IgD-negative memory B cell (primary cell): ENCODE data around the gene PCK1. TPM values are rescaled to one million over a fixed set of nuclear protein-coding genes. Genes with fewer than 3 reads are reported as not detected.
A peak's percentile ranks its signal among the peaks of the same experiment; 100 is the strongest.

Experiments
- H3K27ac Mint-ChIP-seq, 3 donors: one replicate each; pipeline ENCODE4 v1.8.0; 2020 to 2022; ENCODE audit warnings: mild to moderate bottlenecking in 3 of 3, mixed read lengths in 3 of 3, moderate library complexity in 1 of 3
- H3K27me3 Mint-ChIP-seq: one replicate; pipeline ENCODE4 v1.8.0; 2021; ENCODE audit warnings: mixed read lengths
- H3K36me3 Mint-ChIP-seq: one replicate; pipeline ENCODE4 v1.8.0; 2020; ENCODE audit warnings: mild to moderate bottlenecking, mixed read lengths
- H3K4me1 Mint-ChIP-seq, 3 donors: one replicate each; pipeline ENCODE4 v1.8.0; 2020 to 2022; ENCODE audit warnings: mixed read lengths in 3 of 3, mild to moderate bottlenecking in 1 of 3
- H3K4me3 Mint-ChIP-seq, 4 donors: one replicate each; pipeline ENCODE4 v1.8.0; 2020 to 2022; ENCODE audit warnings: mild to moderate bottlenecking in 4 of 4, mixed read lengths in 4 of 4, moderate library complexity in 3 of 4
- H3K9me3 Mint-ChIP-seq, 3 donors: one replicate each; pipeline ENCODE4 v1.8.0; 2020 to 2021; ENCODE audit warnings: mixed read lengths in 3 of 3, mild to moderate bottlenecking in 1 of 3
- polyA plus RNA-seq: library from polyadenylated mRNA; unstranded; fragments of 300-500 nt; fragmentation: Illumina TruSeq; gene quantifications from one replicate; pipeline ENCODE4 v1.2.3, GENCODE V29; 2021

PCK1 gene
- polyA plus RNA-seq, 1 donor from 2014 or later = not detected

- no peaks in the 10 kb centered on the region for H3K36me3 Mint-ChIP-seq
- H3K27ac Mint-ChIP-seq = no peak overlapping the region
- peaks cover 48% of the 10 kb centered on the region for H3K27me3 Mint-ChIP-seq
- H3K4me1 Mint-ChIP-seq = peaks cover 0 to 1% (median 0%) of the 10 kb centered on the region in 3 donors
- H3K4me3 Mint-ChIP-seq = peak overlapping the region in 1 of 4 donors; percentile 80
- H3K9me3 Mint-ChIP-seq = peaks cover 0 to 9% (median 2%) of the 10 kb centered on the region in 3 donors
Measured at GRCh38 chr20:57584768-57585461, 24.0 kb downstream of the PCK1 start.

GRCh38 chr20:57585466-57586213 is 24.7 kb downstream of the PCK1 start:
- H3K27ac Mint-ChIP-seq = no peak overlapping the region
- peak overlapping the region in 1 of 4 donors; percentile 63 for H3K4me3 Mint-ChIP-seq
- H3K36me3 Mint-ChIP-seq = no peaks in the 10 kb centered on the region
- H3K9me3 Mint-ChIP-seq = peaks cover 0 to 9% (median 2%) of the 10 kb centered on the region in 3 donors
- peaks cover 0 to 1% (median 0%) of the 10 kb centered on the region in 3 donors for H3K4me1 Mint-ChIP-seq
- H3K27me3 Mint-ChIP-seq = peaks cover 41% of the 10 kb centered on the region

GRCh38 chr20:57586370-57586793 is 25.5 kb downstream of the PCK1 start:
- H3K9me3 Mint-ChIP-seq = peaks cover 0 to 9% (median 2%) of the 10 kb centered on the region in 3 donors
- H3K27ac Mint-ChIP-seq = no peak overlapping the region
- peaks cover 0 to 4% (median 0%) of the 10 kb centered on the region in 3 donors for H3K4me1 Mint-ChIP-seq
- H3K27me3 Mint-ChIP-seq = peaks cover 38% of the 10 kb centered on the region
- H3K36me3 Mint-ChIP-seq = no peaks in the 10 kb centered on the region
- no peak overlapping the region for H3K4me3 Mint-ChIP-seq

GRCh38 chr20:57586943-57587277 is 26.0 kb downstream of the PCK1 start:
- no peak overlapping the region for H3K4me3 Mint-ChIP-seq
- H3K4me1 Mint-ChIP-seq = peaks cover 0 to 4% (median 0%) of the 10 kb centered on the region in 3 donors
- H3K9me3 Mint-ChIP-seq = peaks cover 0 to 9% (median 2%) of the 10 kb centered on the region in 3 donors
- H3K27me3 Mint-ChIP-seq = peaks cover 37% of the 10 kb centered on the region
- no peaks in the 10 kb centered on the region for H3K36me3 Mint-ChIP-seq
- no peak overlapping the region for H3K27ac Mint-ChIP-seq

GRCh38 chr20:57587278-57587988 is 26.5 kb downstream of the PCK1 start:
- Mint-ChIP-seq H3K27ac (no peak overlapping the region), H3K36me3 (no peaks in the 10 kb centered on the region), H3K27me3 (peaks cover 32% of the 10 kb centered on the region), H3K9me3 (peaks cover 0 to 9% (median 2%) of the 10 kb centered on the region in 3 donors), H3K4me3 (no peak overlapping the region), H3K4me1 (peaks cover 0 to 4% (median 0%) of the 10 kb centered on the region in 3 donors)

- H3K27ac Mint-ChIP-seq = no peak overlapping the region
- peaks cover 0 to 4% (median 0%) of the 10 kb centered on the region in 3 donors for H3K4me1 Mint-ChIP-seq
- peaks cover 0 to 9% (median 2%) of the 10 kb centered on the region in 3 donors for H3K9me3 Mint-ChIP-seq
- peaks cover 29% of the 10 kb centered on the region for H3K27me3 Mint-ChIP-seq
- no peaks in the 10 kb centered on the region for H3K36me3 Mint-ChIP-seq
- no peak overlapping the region for H3K4me3 Mint-ChIP-seq
Measured at GRCh38 chr20:57587989-57588377, 27.1 kb downstream of the PCK1 start.

GRCh38 chr20:57588596-57588995 is 27.7 kb downstream of the PCK1 start:
- H3K36me3 Mint-ChIP-seq = no peaks in the 10 kb centered on the region
- peaks cover 0 to 9% (median 2%) of the 10 kb centered on the region in 3 donors for H3K9me3 Mint-ChIP-seq
- H3K4me3 Mint-ChIP-seq = no peak overlapping the region
- peaks cover 0 to 8% (median 4%) of the 10 kb centered on the region in 3 donors for H3K4me1 Mint-ChIP-seq
- no peak overlapping the region for H3K27ac Mint-ChIP-seq
- H3K27me3 Mint-ChIP-seq = peaks cover 23% of the 10 kb centered on the region

- H3K27ac Mint-ChIP-seq = no peak overlapping the region
- peaks cover under 1 to 9% (median 7%) of the 10 kb centered on the region in 3 donors for H3K4me1 Mint-ChIP-seq
- H3K9me3 Mint-ChIP-seq = peaks cover 0 to 9% (median 2%) of the 10 kb centered on the region in 3 donors
- H3K36me3 Mint-ChIP-seq = peaks cover 1% of the 10 kb centered on the region
- peaks cover 21% of the 10 kb centered on the region for H3K27me3 Mint-ChIP-seq
- H3K4me3 Mint-ChIP-seq = no peak overlapping the region
Measured at GRCh38 chr20:57589123-57589727, 28.3 kb downstream of the PCK1 start.

GRCh38 chr20:57589728-57590484 is 29.0 kb downstream of the PCK1 start:
- H3K27ac Mint-ChIP-seq = no peak overlapping the region
- peaks cover 1% of the 10 kb centered on the region for H3K36me3 Mint-ChIP-seq
- H3K4me1 Mint-ChIP-seq = peaks cover 5 to 11% (median 9%) of the 10 kb centered on the region in 3 donors
- H3K9me3 Mint-ChIP-seq = peaks cover 0 to 9% (median 2%) of the 10 kb centered on the region in 3 donors
- H3K27me3 Mint-ChIP-seq = peaks cover 14% of the 10 kb centered on the region
- H3K4me3 Mint-ChIP-seq = no peak overlapping the region

GRCh38 chr20:57590485-57591288 is 29.8 kb downstream of the PCK1 start:
- no peak overlapping the region for H3K27ac Mint-ChIP-seq
- H3K4me3 Mint-ChIP-seq = no peak overlapping the region
- peaks cover 5 to 11% (median 9%) of the 10 kb centered on the region in 3 donors for H3K4me1 Mint-ChIP-seq
- peaks cover 0 to 9% (median 2%) of the 10 kb centered on the region in 3 donors for H3K9me3 Mint-ChIP-seq
- peaks cover 1% of the 10 kb centered on the region for H3K36me3 Mint-ChIP-seq
- peaks cover 9% of the 10 kb centered on the region for H3K27me3 Mint-ChIP-seq

GRCh38 chr20:57591289-57592229 is 30.6 kb downstream of the PCK1 start:
- peaks cover 9% of the 10 kb centered on the region for H3K27me3 Mint-ChIP-seq
- peaks cover 1% of the 10 kb centered on the region for H3K36me3 Mint-ChIP-seq
- peaks cover 0 to 9% (median 2%) of the 10 kb centered on the region in 3 donors for H3K9me3 Mint-ChIP-seq
- H3K4me1 Mint-ChIP-seq = peaks cover 5 to 16% (median 9%) of the 10 kb centered on the region in 3 donors
- no peak overlapping the region for H3K27ac Mint-ChIP-seq
- H3K4me3 Mint-ChIP-seq = peak overlapping the region in 1 of 4 donors; percentile 76

- Mint-ChIP-seq H3K4me1 (peaks cover 5 to 17% (median 12%) of the 10 kb centered on the region in 3 donors), H3K27ac (no peak overlapping the region), H3K36me3 (peaks cover 1% of the 10 kb centered on the region), H3K27me3 (peaks cover 9% of the 10 kb centered on the region), H3K4me3 (no peak overlapping the region), H3K9me3 (peaks cover 0 to 4% (median 0%) of the 10 kb centered on the region in 3 donors)
Measured at GRCh38 chr20:57592263-57593092, 31.6 kb downstream of the PCK1 start.
